ENCODE results near the gene CYP2F1.

The CYP2F1 gene

GRCh38 chr19:41106177-41106576 lies 8.1 kb upstream of the CYP2F1 start:
- ATAC-seq: no peak
- TF ChIP-seq ZFP3 (CRISPR knock-in tag; IDR thresholded peaks at IDR 0.05) (no peak), CSRNP3 (CRISPR knock-in tag; IDR thresholded peaks at IDR 0.05) (no peak), POU6F1 (CRISPR knock-in tag; IDR thresholded peaks at IDR 0.05; ENCODE audit: borderline replicate concordance, low read depth) (no peak), TOX (CRISPR knock-in tag; IDR thresholded peaks at IDR 0.05; ENCODE audit: borderline replicate concordance) (no peak), ISL1 (CRISPR knock-in tag; IDR thresholded peaks at IDR 0.05) (no peak), OSR1 (CRISPR knock-in tag; IDR thresholded peaks at IDR 0.05) (no peak), CREB5 (CRISPR knock-in tag; IDR thresholded peaks at IDR 0.05; ENCODE audit: low read depth) (no peak), ARNTL (CRISPR knock-in tag; IDR thresholded peaks at IDR 0.05; ENCODE audit: borderline replicate concordance, low read depth) (no peak), CSDC2 (CRISPR knock-in tag; IDR thresholded peaks at IDR 0.05) (no peak), RARB (CRISPR knock-in tag; IDR thresholded peaks at IDR 0.05) (no peak), ZC3H10 (CRISPR knock-in tag; IDR thresholded peaks at IDR 0.05) (no peak), PATZ1 (CRISPR knock-in tag; IDR thresholded peaks at IDR 0.05; ENCODE audit: borderline replicate concordance) (no peak), SNAI2 (CRISPR knock-in tag; IDR thresholded peaks at IDR 0.05) (no peak), ZNF8 (CRISPR knock-in tag; IDR thresholded peaks at IDR 0.05) (no peak), TSHZ2 (CRISPR knock-in tag; IDR thresholded peaks at IDR 0.05) (no peak), ZFP30 (CRISPR knock-in tag; IDR thresholded peaks at IDR 0.05) (no peak), ZNF565 (CRISPR knock-in tag; conservative IDR thresholded peaks at IDR 0.05; ENCODE audit: low read depth) (no peak), ZNF70 (CRISPR knock-in tag; IDR thresholded peaks at IDR 0.05) (no peak), ESRRG (CRISPR knock-in tag; IDR thresholded peaks at IDR 0.05) (no peak), TCF4 (CRISPR knock-in tag; IDR thresholded peaks at IDR 0.05; ENCODE audit: borderline replicate concordance) (no peak)

- TF ChIP-seq OSR1 (CRISPR knock-in tag; IDR thresholded peaks at IDR 0.05): no peak
- TF ChIP-seq ESRRG (CRISPR knock-in tag; IDR thresholded peaks at IDR 0.05): no peak
- no peak for TF ChIP-seq ZNF565 (CRISPR knock-in tag; conservative IDR thresholded peaks at IDR 0.05; ENCODE audit: low read depth)
- no peak for TF ChIP-seq ISL1 (CRISPR knock-in tag; IDR thresholded peaks at IDR 0.05)
- TF ChIP-seq SNAI2 (CRISPR knock-in tag; IDR thresholded peaks at IDR 0.05): no peak
- no peak for TF ChIP-seq PPARA (CRISPR knock-in tag; IDR thresholded peaks at IDR 0.05; ENCODE audit: borderline replicate concordance)
- TF ChIP-seq RARB (CRISPR knock-in tag; IDR thresholded peaks at IDR 0.05): no peak
- no peak for TF ChIP-seq TOX (CRISPR knock-in tag; IDR thresholded peaks at IDR 0.05; ENCODE audit: borderline replicate concordance)
- no peak for TF ChIP-seq CSRNP3 (CRISPR knock-in tag; IDR thresholded peaks at IDR 0.05)
- no peak for TF ChIP-seq POU6F1 (CRISPR knock-in tag; IDR thresholded peaks at IDR 0.05; ENCODE audit: borderline replicate concordance, low read depth)
- no peak for TF ChIP-seq TSHZ2 (CRISPR knock-in tag; IDR thresholded peaks at IDR 0.05)
- ATAC-seq: no peak
These were observed 2.9 kb upstream of the CYP2F1 start for GRCh38 chr19:41111296-41111695.

All from SK-N-SH treated with all-trans-retinoic acid at 6 μM for 48 hours (cell line).